ENCODE data around the gene CLCNKB.

DNA sequence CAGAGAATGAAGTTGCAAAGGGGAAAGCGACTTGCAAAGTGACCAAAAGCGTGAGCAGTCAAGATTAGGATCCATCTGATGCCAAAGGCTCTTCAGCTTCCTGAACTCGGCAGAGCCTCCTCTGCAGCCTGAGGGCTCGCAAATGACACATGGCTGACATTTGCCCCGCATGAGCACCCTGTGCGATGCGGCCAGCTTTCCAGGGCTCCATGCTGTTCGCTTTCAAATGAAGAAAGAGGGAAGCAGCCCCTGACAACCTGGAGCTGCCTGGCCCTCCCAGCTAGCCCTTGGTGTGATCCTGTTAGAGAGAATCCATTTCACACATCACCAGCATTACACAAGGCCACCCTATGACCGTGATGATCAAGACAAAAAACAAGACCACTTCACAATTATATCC is 50.0 kb downstream of the CLCNKB start:
- TF ChIP-seq CTCF (IDR thresholded peaks at IDR 0.05): no peak
- TF ChIP-seq POLR2A (IDR thresholded peaks at IDR 0.05): no peak
